Measurements from ENCODE around the gene KLK1.

- TF ChIP-seq, protein P1, sequence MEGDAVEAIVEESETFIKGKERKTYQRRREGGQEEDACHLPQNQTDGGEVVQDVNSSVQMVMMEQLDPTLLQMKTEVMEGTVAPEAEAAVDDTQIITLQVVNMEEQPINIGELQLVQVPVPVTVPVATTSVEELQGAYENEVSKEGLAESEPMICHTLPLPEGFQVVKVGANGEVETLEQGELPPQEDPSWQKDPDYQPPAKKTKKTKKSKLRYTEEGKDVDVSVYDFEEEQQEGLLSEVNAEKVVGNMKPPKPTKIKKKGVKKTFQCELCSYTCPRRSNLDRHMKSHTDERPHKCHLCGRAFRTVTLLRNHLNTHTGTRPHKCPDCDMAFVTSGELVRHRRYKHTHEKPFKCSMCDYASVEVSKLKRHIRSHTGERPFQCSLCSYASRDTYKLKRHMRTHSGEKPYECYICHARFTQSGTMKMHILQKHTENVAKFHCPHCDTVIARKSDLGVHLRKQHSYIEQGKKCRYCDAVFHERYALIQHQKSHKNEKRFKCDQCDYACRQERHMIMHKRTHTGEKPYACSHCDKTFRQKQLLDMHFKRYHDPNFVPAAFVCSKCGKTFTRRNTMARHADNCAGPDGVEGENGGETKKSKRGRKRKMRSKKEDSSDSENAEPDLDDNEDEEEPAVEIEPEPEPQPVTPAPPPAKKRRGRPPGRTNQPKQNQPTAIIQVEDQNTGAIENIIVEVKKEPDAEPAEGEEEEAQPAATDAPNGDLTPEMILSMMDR (IDR thresholded peaks at IDR 0.05), result no peak
- TF ChIP-seq POLR2A (IDR thresholded peaks at IDR 0.05), result no peak
Measured at GRCh38 chr19:50814883-50815282, 8.7 kb downstream of the KLK1 start.
